Suprapubic skin (tissue), 4 donors: ENCODE data around the gene RPTOR.

Experiments used
- EP300 ChIP-seq: sonication (generic); formaldehyde crosslinking; IDR thresholded peaks from one replicate; pipeline ENCODE4 v1.6.1; 2017; ENCODE audit warnings: antibody characterized with exemption
- POLR2A ChIP-seq, 2 donors: fragments of 450-650 bp; IDR thresholded peaks; one replicate each; pipeline ENCODE4 v1.6.1; 2017; ENCODE audit warnings: antibody characterized with exemption in 2 of 2, mild to moderate bottlenecking in 2 of 2, moderate library complexity in 2 of 2
- POLR2AphosphoS5 ChIP-seq, 3 donors: sonication (generic); formaldehyde crosslinking; IDR thresholded peaks; one replicate each; pipeline ENCODE4 v1.6.1; 2017; ENCODE audit warnings: antibody characterized with exemption in 3 of 3
- TF ChIP-seq, protein P1 (sequence below), 2 donors: fragments of 200-600 bp in 1 of 2; fragments of 450-650 bp in 1 of 2; sonication (generic) in 1 of 2; IDR thresholded peaks; one replicate each; pipeline ENCODE4 v1.5.1; 2016 to 2019; ENCODE audit warnings: antibody characterized with exemption in 2 of 2, mild to moderate bottlenecking in 1 of 2, moderate library complexity in 1 of 2

GRCh38 chr17:80822021-80822699, 277.5 kb downstream of the RPTOR start:
- TF ChIP-seq, protein P1, sequence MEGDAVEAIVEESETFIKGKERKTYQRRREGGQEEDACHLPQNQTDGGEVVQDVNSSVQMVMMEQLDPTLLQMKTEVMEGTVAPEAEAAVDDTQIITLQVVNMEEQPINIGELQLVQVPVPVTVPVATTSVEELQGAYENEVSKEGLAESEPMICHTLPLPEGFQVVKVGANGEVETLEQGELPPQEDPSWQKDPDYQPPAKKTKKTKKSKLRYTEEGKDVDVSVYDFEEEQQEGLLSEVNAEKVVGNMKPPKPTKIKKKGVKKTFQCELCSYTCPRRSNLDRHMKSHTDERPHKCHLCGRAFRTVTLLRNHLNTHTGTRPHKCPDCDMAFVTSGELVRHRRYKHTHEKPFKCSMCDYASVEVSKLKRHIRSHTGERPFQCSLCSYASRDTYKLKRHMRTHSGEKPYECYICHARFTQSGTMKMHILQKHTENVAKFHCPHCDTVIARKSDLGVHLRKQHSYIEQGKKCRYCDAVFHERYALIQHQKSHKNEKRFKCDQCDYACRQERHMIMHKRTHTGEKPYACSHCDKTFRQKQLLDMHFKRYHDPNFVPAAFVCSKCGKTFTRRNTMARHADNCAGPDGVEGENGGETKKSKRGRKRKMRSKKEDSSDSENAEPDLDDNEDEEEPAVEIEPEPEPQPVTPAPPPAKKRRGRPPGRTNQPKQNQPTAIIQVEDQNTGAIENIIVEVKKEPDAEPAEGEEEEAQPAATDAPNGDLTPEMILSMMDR (IDR thresholded peaks at IDR 0.05) = no peak
- TF ChIP-seq POLR2A (IDR thresholded peaks at IDR 0.05) (no peak), POLR2AphosphoS5 (IDR thresholded peaks at IDR 0.05) (no peak), EP300 (no peak)
